IMR-90 (cell line): ENCODE results near the gene ABTB2.

Experiments
- CEBPB ChIP-seq: IDR thresholded peaks from 2 replicates; pipeline ENCODE4 v1.6.1; 2012; ENCODE audit warnings: low read depth, low read length, improper control_type of control experiment
- CTCF ChIP-seq: conservative IDR thresholded peaks from 2 replicates; pipeline ENCODE4 v1.5.1; 2012; ENCODE audit warnings: mild to moderate bottlenecking, low read depth, low read length, improper control_type of control experiment
- MAZ ChIP-seq: IDR thresholded peaks from 2 replicates; pipeline ENCODE4 v1.6.1; 2012; ENCODE audit warnings: low read depth, mild to moderate bottlenecking, low read length, improper control_type of control experiment, moderate library complexity, borderline replicate concordance
- POLR2A ChIP-seq: IDR thresholded peaks from 2 replicates; pipeline ENCODE4 v1.6.1; 2012; ENCODE audit warnings: mild to moderate bottlenecking, low read depth, low read length
- TF ChIP-seq, protein P1 (sequence below): fragments of 150-350 bp; IDR thresholded peaks from 2 replicates; pipeline ENCODE4 v1.6.1; 2017; ENCODE audit warnings: mild to moderate bottlenecking, antibody characterized with exemption, low read length, low read depth

GRCh38 chr11:34405079-34405858 lies 47.5 kb upstream of the ABTB2 start:
- TF ChIP-seq POLR2A (no peak), CTCF (no peak), MAZ (no peak), CEBPB (no peak)
- TF ChIP-seq, protein P1, sequence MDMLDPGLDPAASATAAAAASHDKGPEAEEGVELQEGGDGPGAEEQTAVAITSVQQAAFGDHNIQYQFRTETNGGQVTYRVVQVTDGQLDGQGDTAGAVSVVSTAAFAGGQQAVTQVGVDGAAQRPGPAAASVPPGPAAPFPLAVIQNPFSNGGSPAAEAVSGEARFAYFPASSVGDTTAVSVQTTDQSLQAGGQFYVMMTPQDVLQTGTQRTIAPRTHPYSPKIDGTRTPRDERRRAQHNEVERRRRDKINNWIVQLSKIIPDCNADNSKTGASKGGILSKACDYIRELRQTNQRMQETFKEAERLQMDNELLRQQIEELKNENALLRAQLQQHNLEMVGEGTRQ, result 0 out of 2 replicates have a peak, but pooled peaks have one; percentile 37
